Measurements from ENCODE around the gene EVI5L.

GRCh38 chr19:7899751-7900378, 69.8 kb downstream of the EVI5L start:
- TF ChIP-seq CTCF (IDR thresholded peaks at IDR 0.05; ENCODE audit: poor library complexity, severe bottlenecking) = no peak
- TF ChIP-seq EZH2 (IDR thresholded peaks at IDR 0.05; ENCODE audit: borderline replicate concordance, insufficient read depth, low read length, poor library complexity, severe bottlenecking) = no peak
- TF ChIP-seq, protein P1, sequence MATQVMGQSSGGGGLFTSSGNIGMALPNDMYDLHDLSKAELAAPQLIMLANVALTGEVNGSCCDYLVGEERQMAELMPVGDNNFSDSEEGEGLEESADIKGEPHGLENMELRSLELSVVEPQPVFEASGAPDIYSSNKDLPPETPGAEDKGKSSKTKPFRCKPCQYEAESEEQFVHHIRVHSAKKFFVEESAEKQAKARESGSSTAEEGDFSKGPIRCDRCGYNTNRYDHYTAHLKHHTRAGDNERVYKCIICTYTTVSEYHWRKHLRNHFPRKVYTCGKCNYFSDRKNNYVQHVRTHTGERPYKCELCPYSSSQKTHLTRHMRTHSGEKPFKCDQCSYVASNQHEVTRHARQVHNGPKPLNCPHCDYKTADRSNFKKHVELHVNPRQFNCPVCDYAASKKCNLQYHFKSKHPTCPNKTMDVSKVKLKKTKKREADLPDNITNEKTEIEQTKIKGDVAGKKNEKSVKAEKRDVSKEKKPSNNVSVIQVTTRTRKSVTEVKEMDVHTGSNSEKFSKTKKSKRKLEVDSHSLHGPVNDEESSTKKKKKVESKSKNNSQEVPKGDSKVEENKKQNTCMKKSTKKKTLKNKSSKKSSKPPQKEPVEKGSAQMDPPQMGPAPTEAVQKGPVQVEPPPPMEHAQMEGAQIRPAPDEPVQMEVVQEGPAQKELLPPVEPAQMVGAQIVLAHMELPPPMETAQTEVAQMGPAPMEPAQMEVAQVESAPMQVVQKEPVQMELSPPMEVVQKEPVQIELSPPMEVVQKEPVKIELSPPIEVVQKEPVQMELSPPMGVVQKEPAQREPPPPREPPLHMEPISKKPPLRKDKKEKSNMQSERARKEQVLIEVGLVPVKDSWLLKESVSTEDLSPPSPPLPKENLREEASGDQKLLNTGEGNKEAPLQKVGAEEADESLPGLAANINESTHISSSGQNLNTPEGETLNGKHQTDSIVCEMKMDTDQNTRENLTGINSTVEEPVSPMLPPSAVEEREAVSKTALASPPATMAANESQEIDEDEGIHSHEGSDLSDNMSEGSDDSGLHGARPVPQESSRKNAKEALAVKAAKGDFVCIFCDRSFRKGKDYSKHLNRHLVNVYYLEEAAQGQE (IDR thresholded peaks at IDR 0.05; ENCODE audit: borderline replicate concordance) = no peak
